ENCODE data around the gene LCT.
A peak's percentile ranks its signal among the peaks of the same experiment; 100 is the strongest.

DNA sequence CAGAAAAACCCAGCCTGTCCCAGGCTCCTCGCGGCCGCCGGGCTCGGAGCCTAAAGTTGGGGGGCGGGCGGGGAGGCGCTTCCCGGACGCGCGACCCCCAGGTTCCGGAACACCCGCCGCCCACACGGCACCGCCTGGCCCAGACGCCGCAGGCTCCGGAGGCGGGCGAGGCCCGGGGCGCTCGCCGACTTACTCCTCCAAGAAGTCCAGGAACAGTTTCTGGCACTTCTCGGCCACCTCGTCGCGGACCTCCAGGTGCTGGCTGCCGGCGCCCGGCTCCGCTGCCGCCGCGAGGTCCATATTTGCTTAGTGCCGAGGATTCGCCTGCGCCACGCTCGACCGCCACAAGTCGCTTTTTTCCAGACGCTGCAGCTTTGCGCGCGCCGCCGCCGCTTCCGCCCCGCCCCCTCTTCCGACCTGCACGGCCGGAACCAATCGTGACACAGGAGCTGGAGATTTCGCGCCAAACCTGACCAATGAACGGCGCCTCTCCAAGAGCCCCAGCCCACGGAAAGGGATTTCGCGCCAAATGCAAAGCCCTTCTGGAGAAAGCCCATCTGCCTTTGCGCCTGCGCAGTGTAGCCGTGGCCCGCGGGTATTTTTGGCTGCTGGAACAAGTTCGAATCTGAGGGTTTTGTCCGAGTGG is 39.2 kb upstream of the LCT start, which contains the start of gene MCM6:
- TF ChIP-seq, protein P1, sequence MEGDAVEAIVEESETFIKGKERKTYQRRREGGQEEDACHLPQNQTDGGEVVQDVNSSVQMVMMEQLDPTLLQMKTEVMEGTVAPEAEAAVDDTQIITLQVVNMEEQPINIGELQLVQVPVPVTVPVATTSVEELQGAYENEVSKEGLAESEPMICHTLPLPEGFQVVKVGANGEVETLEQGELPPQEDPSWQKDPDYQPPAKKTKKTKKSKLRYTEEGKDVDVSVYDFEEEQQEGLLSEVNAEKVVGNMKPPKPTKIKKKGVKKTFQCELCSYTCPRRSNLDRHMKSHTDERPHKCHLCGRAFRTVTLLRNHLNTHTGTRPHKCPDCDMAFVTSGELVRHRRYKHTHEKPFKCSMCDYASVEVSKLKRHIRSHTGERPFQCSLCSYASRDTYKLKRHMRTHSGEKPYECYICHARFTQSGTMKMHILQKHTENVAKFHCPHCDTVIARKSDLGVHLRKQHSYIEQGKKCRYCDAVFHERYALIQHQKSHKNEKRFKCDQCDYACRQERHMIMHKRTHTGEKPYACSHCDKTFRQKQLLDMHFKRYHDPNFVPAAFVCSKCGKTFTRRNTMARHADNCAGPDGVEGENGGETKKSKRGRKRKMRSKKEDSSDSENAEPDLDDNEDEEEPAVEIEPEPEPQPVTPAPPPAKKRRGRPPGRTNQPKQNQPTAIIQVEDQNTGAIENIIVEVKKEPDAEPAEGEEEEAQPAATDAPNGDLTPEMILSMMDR (IDR thresholded peaks at IDR 0.05 in 2 of 3, conservative IDR thresholded peaks at IDR 0.05 in 1 of 3; ENCODE audit: insufficient read depth in 2 of 3, low read depth in 1 of 3, low read length in 3 of 3), result no peak
- TF ChIP-seq JUND (IDR thresholded peaks at IDR 0.05; ENCODE audit: borderline replicate concordance, low read depth, low read length), result no peak
- TF ChIP-seq JUND (tag; IDR thresholded peaks at IDR 0.05; ENCODE audit: borderline replicate concordance, low read depth, low read length), result no peak; the same call in 2 of the 3 replicates
- peak; percentile 96 for TF ChIP-seq CREB1 (IDR thresholded peaks at IDR 0.05)
- peak; percentile 97 for TF ChIP-seq CREB1 (CRISPR knock-in tag; IDR thresholded peaks at IDR 0.05)
- no peak for TF ChIP-seq RFX5 (IDR thresholded peaks at IDR 0.05; ENCODE audit: low read depth, low read length)
- TF ChIP-seq, protein P2, sequence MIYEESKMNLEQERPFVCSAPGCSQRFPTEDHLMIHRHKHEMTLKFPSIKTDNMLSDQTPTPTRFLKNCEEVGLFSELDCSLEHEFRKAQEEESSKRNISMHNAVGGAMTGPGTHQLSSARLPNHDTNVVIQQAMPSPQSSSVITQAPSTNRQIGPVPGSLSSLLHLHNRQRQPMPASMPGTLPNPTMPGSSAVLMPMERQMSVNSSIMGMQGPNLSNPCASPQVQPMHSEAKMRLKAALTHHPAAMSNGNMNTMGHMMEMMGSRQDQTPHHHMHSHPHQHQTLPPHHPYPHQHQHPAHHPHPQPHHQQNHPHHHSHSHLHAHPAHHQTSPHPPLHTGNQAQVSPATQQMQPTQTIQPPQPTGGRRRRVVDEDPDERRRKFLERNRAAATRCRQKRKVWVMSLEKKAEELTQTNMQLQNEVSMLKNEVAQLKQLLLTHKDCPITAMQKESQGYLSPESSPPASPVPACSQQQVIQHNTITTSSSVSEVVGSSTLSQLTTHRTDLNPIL (CRISPR knock-in tag; IDR thresholded peaks at IDR 0.05), result no peak
- TF ChIP-seq, protein P3, sequence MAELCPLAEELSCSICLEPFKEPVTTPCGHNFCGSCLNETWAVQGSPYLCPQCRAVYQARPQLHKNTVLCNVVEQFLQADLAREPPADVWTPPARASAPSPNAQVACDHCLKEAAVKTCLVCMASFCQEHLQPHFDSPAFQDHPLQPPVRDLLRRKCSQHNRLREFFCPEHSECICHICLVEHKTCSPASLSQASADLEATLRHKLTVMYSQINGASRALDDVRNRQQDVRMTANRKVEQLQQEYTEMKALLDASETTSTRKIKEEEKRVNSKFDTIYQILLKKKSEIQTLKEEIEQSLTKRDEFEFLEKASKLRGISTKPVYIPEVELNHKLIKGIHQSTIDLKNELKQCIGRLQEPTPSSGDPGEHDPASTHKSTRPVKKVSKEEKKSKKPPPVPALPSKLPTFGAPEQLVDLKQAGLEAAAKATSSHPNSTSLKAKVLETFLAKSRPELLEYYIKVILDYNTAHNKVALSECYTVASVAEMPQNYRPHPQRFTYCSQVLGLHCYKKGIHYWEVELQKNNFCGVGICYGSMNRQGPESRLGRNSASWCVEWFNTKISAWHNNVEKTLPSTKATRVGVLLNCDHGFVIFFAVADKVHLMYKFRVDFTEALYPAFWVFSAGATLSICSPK (IDR thresholded peaks at IDR 0.05; ENCODE audit: borderline replicate concordance), result no peak
- TF ChIP-seq KDM4B (IDR thresholded peaks at IDR 0.05; ENCODE audit: borderline replicate concordance in 2 of 2, low read depth in 1 of 2), result no peak
- TF ChIP-seq ZNF184 (CRISPR knock-in tag; IDR thresholded peaks at IDR 0.05), result no peak
- no peak for TF ChIP-seq EP300 (IDR thresholded peaks at IDR 0.05; ENCODE audit: low read length)
- TF ChIP-seq SMAD1 (IDR thresholded peaks at IDR 0.05; ENCODE audit: low read depth, low read length, partially characterized antibody), result no peak

Data from K562 (cell line).